AG09319 (cell line): ENCODE results near the gene RAD51B.

Source experiments
- DNase-seq: peaks from one replicate; pipeline ENCODE4 v3.0.0-alpha.2; 2010; ENCODE audit warnings: low read depth; ENCODE audit errors: extremely low read depth
- CTCF ChIP-seq: IDR thresholded peaks from 2 replicates; pipeline ENCODE4 v1.5.1; 2011; ENCODE audit warnings: low read depth, mild to moderate bottlenecking, inconsistent platforms, low read length, moderate library complexity

Gene RAD51B

GRCh38 chr14:68482018-68482417 is 662.4 kb downstream of the RAD51B start:
- no peak for TF ChIP-seq CTCF
- DNase-seq = no peak

GRCh38 chr14:68482772-68483395 is 663.3 kb downstream of the RAD51B start:
- no peak for DNase-seq
- TF ChIP-seq CTCF = no peak

- no peak for TF ChIP-seq CTCF
- DNase-seq = no peak
Measured at GRCh38 chr14:68486033-68486732, 666.6 kb downstream of the RAD51B start.

- no peak for TF ChIP-seq CTCF
- DNase-seq = no peak
Measured at GRCh38 chr14:68486809-68487208, 667.2 kb downstream of the RAD51B start.

GRCh38 chr14:68487805-68488590 is 668.4 kb downstream of the RAD51B start:
- DNase-seq = no peak
- no peak for TF ChIP-seq CTCF

GRCh38 chr14:68491793-68492192 is 672.2 kb downstream of the RAD51B start:
- TF ChIP-seq CTCF = no peak
- DNase-seq = no peak

- DNase-seq = no peak
Measured at GRCh38 chr14:68492381-68493151, 673.0 kb downstream of the RAD51B start.

More at GRCh38 chr14:68492381-68493151, 673.0 kb downstream of the RAD51B start:
- no peak for TF ChIP-seq CTCF
